Thoracic aorta (tissue), 2 donors: Measurements from ENCODE around the gene ACTR1A. TPM values are rescaled to one million over a fixed set of nuclear protein-coding genes. Genes with fewer than 3 reads are reported as not detected.

Experiments used
- ATAC-seq: fragments of 150-250 bp; one replicate; pipeline ENCODE4 v1.8.0; 2017; ENCODE audit warnings: low read depth; ENCODE audit not compliant: insufficient number of reproducible peaks, low FRiP score
- DNase-seq: peaks from one replicate; pipeline ENCODE4 v3.0.0-alpha.2; 2020; ENCODE audit warnings: low spot score
- H3K27ac ChIP-seq, 2 donors: fragments of 200-600 bp; sonication (generic); 1 replicate in 1 of 2; 2 replicates in 1 of 2; pipeline ENCODE4 v1.5.1; 2016; ENCODE audit warnings: mild to moderate bottlenecking in 2 of 2, moderate library complexity in 2 of 2
- H3K27me3 ChIP-seq: fragments of 200-600 bp; sonication (generic); replicated peaks from 2 replicates; pipeline ENCODE4 v1.6.0; 2016; ENCODE audit warnings: mild to moderate bottlenecking; ENCODE audit not compliant: insufficient read depth
- H3K36me3 ChIP-seq: fragments of 200-600 bp; sonication (generic); one replicate; pipeline ENCODE4 v1.5.1; 2016
- H3K4me1 ChIP-seq, 2 donors: fragments of 200-600 bp; sonication (generic); 1 replicate in 1 of 2; 2 replicates in 1 of 2; pipeline versions ENCODE4 v1.5.1 to v1.6.0; 2016; ENCODE audit warnings: low read depth in 2 of 2, mild to moderate bottlenecking in 1 of 2; ENCODE audit not compliant: control insufficient read depth in 1 of 2
- H3K4me3 ChIP-seq: fragments of 200-600 bp; sonication (generic); 2 replicates; pipeline ENCODE4 v1.5.1; 2016; ENCODE audit warnings: mild to moderate bottlenecking
- H3K9me3 ChIP-seq: fragments of 200-600 bp; sonication (generic); 2 replicates; pipeline ENCODE4 v1.5.1; 2016
- CTCF ChIP-seq: fragments of 200-600 bp; sonication (generic); IDR thresholded peaks from one replicate; pipeline ENCODE4 v1.5.1; 2019; ENCODE audit warnings: antibody characterized with exemption
- total RNA-seq, 2 donors: library from RNA; depleted of rRNA; stranded (reverse); fragments of >200 nt; gene quantifications; one replicate each; pipeline versions ENCODE4 v1.1.0 to v1.2.3, GENCODE V29; 2016

Gene ACTR1A
- total RNA-seq, 2 donors from 2014 or later: 98.0 to 116 TPM

GRCh38 chr10:102465466-102465865, 37.0 kb downstream of the ACTR1A start:
- Histone ChIP-seq H3K27ac (no peak overlapping the region), H3K27me3 (no peaks in the 10 kb centered on the region), H3K4me3 (no peak overlapping the region), H3K4me1 (peaks cover 4 to 14% of the 10 kb centered on the region in 2 donors), H3K9me3 (no peaks in the 10 kb centered on the region), H3K36me3 (no peaks in the 10 kb centered on the region)
- TF ChIP-seq CTCF: no peak
- no peak for ATAC-seq
- no peak for DNase-seq

- Histone ChIP-seq H3K27ac (no peak overlapping the region), H3K9me3 (no peaks in the 10 kb centered on the region), H3K4me3 (no peak overlapping the region), H3K4me1 (peaks cover 4 to 14% of the 10 kb centered on the region in 2 donors), H3K27me3 (no peaks in the 10 kb centered on the region), H3K36me3 (no peaks in the 10 kb centered on the region)
- TF ChIP-seq CTCF: no peak
- ATAC-seq (no peak), DNase-seq (no peak)
Observed at GRCh38 chr10:102463983-102464382, 38.5 kb downstream of the ACTR1A start.

GRCh38 chr10:102462512-102463054, 39.9 kb downstream of the ACTR1A start:
- H3K4me1 ChIP-seq: peaks cover 4 to 14% of the 10 kb centered on the region in 2 donors
- no peaks in the 10 kb centered on the region for H3K9me3 ChIP-seq
- DNase-seq: no peak
- no peaks in the 10 kb centered on the region for H3K36me3 ChIP-seq
- TF ChIP-seq CTCF: no peak
- no peak overlapping the region for H3K27ac ChIP-seq
- no peak overlapping the region for H3K4me3 ChIP-seq
- ATAC-seq: no peak
- no peaks in the 10 kb centered on the region for H3K27me3 ChIP-seq

GRCh38 chr10:102461187-102462054, 41.1 kb downstream of the ACTR1A start:
- Histone ChIP-seq H3K27ac (no peak overlapping the region), H3K36me3 (no peaks in the 10 kb centered on the region), H3K4me3 (peak overlapping the region; percentile 77), H3K4me1 (peaks cover 4 to 14% of the 10 kb centered on the region in 2 donors), H3K27me3 (no peaks in the 10 kb centered on the region), H3K9me3 (no peaks in the 10 kb centered on the region)
- no peak for TF ChIP-seq CTCF
- ATAC-seq (peak; percentile 65), DNase-seq (peak; percentile 49)

- Histone ChIP-seq H3K9me3 (no peaks in the 10 kb centered on the region), H3K4me3 (peak overlapping the region; percentile 77), H3K27me3 (no peaks in the 10 kb centered on the region), H3K27ac (no peak overlapping the region), H3K4me1 (peaks cover 4 to 14% of the 10 kb centered on the region in 2 donors), H3K36me3 (no peaks in the 10 kb centered on the region)
- TF ChIP-seq CTCF: no peak
- ATAC-seq: peak; percentile 39
- no peak for DNase-seq
Observed at GRCh38 chr10:102460836-102461186, 41.7 kb downstream of the ACTR1A start.
